NCI-H1930 (cell line): ENCODE measurements around the gene DHRS13.

Experiments used
- DNase-seq, 2 experiments: peaks; one replicate each; lab custom pipeline; 2025; lab: John Stamatoyannopoulos, UW

DHRS13 gene, protein sequence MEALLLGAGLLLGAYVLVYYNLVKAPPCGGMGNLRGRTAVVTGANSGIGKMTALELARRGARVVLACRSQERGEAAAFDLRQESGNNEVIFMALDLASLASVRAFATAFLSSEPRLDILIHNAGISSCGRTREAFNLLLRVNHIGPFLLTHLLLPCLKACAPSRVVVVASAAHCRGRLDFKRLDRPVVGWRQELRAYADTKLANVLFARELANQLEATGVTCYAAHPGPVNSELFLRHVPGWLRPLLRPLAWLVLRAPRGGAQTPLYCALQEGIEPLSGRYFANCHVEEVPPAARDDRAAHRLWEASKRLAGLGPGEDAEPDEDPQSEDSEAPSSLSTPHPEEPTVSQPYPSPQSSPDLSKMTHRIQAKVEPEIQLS

DNA sequence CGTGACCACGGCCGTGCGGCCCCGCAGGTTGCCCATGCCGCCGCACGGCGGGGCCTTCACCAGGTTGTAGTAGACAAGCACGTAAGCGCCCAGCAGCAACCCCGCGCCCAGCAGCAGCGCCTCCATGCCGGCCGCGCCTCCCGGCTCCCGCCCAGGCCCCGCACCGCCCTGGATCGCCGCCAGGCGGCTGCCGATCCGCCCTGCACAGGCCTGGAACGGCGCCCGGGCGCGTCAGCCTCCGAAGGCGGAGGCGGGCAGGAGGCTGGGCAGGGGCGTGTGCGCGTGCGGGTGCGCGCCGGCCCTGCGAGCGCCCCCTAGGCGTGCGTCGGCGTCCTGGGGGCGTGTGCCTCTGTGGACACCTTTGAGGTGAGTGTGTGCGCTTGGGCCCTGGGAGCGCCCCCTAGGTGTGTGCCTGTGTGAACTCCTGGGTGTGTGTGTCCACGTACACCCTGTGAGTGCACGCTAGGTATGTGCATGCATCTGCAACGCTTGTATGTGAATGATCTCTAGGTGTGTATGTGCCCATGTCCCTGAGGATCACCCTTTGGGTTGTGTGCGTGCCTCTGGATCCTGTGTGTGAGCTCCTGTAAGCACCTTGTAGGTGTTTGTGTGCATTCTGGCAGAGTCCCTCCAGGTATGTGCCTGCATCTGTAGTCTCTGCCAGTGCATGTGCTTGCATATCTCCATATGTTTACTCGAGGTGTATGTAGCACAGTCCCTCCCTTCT, at the start of gene DHRS13:
DHRS13 (minus strand) TSS at position 261 of the 727 bp plus-strand sequence; CDS start at position 126, 135 bp downstream.
- DNase-seq, result peak; percentile 89 to 94

DNA sequence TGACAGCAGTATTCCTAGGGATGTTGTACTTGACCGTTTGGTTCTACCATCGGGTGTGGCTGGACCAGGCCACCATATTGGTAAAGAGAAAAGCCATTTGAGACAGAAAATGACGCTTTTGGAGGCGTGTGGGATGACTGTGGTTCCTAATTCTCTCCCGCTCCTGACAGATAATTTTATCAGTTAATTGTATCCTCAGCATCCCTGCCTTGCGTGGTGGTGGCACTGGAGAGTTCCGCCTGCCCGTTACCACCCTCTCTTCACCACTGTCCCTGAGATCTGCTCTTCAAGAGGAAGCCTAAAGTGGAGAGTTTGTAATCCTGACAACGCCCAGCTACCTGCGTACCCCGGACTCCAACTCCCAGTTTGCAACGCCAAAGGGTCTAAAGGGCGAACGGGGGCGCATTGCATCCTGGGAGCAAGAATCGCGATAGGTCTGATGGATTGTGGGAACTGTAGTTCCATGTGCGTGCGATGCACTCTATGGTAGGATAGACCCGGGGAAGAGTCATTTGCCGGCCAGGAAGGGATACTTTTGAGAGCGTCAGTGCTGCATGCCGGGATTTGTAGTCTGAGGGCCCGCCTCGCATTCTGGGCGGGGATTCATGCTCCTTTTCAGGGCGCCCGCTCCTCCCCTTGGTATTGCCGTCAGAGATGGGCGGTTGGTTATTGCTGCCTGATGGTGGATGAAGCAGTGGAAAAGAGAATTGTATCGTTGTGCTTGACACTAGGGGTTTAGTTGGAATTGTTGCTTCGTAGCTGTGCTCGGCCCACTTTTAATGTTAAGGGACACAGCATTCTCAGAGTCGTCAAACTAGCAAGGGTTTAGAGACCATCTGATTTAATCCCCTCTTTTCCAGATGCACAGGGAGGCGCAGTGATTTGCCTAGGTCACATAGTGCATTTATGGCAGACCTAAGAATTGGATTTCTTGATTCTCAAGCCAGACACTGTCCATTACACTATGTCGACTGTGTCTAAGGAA, 49.4 kb upstream of the DHRS13 start:
- peak; percentile 99 for DNase-seq

DNA sequence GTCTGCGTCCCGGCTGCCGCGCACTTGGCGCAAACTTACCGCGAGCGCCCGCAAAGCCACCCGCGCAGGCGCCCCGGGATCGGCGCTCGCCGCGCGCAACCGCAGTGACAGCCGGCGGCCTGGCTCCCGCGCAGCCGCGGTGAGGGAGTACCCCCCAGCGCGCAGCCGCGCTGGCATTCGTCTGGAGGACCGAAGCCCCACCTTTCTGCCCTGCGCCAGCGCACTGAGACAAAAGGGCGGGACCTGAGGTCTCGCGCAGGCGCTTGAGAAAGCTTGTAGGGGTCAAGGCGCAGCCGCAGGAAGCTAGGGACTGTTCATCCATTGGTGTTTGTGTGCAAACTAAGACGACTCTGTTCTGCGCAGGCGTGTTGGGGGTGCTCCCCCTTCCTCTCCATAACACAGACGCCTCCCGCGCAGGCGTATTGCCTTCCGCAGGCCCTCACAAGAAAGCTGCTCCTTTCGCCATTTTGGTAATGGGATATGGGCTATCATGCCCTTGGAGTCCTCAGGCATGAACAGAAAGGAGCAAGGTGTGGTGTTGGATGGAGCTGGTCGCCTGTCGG, 48.6 kb upstream of the DHRS13 start, which contains the start of gene PHF12:
PHF12 (minus strand) TSS at position 91 of the 563 bp plus-strand sequence. CDS start 558 bp downstream, outside the sequence.
- DNase-seq, result peak; percentile 100

DNA sequence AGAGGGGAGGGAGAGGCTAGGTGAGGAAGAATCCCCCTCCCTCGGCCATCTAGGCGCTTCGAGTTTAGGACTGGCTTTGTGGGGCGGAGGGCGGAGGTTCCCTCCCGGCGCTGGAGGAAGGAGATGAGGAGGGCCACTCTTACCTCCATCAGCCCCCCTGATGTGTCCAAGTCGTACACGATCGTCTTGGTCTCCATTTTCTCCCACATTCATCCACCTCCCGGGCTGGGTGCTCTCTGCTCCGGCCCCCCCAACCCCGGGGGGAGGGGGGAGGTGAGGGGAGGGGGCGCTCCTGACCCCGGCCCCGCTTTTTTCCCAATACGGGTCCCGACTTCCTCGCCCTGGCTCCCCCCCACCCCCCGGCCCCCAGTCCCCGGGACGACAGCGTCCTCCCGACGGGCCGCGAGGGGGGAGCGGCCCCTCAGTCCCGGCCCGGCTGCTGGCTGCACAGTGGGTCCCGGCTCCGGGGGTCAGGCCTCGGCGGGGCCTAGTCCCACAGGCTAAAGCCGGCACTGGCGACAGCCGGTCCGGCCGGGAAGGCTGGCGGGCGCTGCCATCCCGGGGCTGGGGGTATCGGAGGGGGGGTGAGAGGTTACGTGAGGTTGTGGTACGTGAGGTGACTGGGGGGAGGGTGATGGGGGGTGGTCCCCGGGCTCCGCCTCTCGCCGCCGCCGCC, 48.0 kb upstream of the DHRS13 start:
- no peak for DNase-seq

DNA sequence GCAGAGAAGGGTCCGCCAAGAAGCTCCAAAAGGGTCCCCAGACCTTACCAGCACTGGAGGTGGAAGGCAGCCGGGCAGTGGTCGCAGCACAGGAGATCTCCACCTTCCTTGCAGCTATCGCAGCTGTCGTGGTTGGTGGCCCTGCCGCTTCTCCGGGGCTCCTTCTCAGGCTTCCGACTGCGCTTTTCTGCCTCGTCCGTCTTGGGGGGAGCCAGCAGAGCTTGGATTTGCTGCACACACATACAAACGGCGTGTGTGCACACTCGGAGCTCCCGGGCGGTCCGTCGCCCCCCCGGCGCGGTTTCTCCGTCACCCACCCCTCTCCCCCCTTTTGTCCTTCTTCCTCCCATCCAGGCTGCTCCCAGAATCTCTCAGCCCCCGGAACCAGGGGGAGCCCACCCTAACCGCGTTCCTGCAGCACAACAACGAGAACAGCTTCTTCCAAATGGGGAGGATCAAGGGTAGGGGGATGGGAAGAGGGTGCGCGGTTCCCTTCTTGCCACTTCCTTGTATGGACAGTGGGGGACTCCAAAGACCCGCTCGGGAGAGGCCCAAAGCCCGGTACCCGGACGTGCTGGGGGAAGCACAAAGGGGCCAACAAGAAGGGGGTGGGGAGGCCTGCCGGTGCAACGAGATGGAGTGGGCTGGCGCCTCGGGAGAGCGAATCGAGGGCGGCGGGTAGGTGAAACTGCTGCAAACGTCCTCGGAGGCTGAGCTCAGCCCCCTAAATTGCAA, 47.3 kb upstream of the DHRS13 start:
- no peak for DNase-seq

DNA sequence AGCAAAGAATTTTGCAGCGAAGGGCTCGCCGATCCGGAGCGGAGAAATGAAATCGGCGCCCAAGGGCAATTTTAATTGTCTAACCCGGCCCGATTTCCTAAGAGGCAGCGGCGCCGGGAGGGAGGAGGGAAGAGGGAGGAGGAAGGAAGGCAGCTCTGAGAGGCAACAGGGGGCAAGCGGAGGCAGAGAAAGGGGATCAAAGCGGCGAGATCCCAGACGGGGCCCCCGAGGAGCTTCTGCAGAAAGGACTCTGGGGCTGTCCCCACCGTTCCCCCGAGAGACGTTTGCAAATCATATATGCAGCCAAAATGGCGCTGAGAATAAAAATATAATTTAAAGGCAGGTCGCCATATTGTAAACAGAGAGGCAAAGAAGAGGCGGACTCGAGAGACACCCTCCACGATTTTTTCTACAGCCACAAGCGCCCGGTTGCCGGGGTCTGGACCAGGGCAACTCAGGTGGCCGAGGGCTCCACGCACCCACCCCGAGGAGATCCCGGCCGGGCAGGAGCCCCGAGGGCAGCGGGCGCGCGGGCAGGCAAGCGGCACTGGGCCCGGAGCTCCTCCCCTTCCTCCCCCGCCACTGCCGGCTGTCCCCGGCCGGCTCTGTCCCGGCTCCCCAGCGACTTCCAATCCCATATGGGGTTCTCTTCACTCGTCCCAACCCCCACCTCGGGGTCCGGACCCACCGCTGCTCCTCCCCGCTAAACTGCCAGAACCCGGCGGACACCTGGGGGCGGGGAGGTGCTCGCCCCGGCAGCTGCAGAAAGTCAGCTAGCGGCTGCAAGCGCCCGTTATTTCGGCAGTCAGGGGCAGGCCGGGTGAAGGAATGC, 46.5 kb upstream of the DHRS13 start:
- no peak for DNase-seq

DNA sequence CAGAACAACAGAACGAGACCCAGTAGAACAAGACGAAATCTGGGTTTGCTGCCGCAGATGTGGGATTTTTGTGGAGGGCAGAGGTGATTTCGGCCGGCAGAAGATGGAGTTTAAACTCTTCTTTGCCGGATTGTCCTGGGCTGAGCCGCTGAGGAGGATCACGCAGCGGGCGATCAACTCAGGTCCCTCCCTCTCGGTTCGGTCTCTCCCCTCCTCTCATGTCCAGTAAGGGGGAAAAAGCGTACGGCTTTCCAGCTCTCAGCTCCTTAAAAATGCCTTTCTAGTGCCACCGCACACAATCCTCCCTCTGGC, 46.0 kb upstream of the DHRS13 start:
- no peak for DNase-seq

DNA sequence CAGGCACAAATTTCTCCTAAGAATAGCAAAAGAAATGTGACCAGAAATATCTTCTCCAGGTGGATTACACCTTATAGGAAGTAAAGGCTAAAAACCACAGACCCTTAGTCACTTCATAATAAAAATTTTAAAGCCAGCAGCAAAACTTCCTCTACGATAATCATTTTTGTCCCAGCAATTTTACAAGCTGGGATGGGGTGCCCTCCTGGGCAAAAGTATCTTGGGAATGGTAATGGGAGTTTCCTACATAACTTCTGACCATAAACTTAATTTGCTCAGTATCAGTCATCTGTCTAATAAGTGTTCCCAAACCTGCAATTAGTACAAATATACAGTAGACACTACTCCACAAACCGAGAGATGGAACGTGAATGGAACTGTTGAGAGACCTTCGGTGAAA, 45.5 kb upstream of the DHRS13 start:
- DNase-seq, result no peak

DNA sequence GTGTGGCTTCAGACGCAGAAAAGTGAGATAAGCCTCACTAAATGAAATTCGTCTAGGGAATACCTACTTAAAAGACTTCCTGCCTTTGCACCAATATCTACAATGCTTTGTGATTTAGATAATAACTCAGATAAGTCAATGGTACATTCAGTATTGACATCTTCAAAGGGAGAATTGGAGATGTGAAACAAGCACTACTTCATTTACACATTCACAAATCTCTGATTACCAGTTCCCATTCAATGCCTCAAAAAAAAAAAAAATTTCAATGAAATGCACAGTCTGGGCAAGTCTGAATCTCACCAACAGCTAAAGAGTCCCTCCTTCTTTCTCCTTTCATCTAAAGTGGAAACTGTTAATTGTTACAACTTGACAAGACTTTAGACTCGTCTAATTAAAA, 44.8 kb upstream of the DHRS13 start:
- no peak for DNase-seq

DNA sequence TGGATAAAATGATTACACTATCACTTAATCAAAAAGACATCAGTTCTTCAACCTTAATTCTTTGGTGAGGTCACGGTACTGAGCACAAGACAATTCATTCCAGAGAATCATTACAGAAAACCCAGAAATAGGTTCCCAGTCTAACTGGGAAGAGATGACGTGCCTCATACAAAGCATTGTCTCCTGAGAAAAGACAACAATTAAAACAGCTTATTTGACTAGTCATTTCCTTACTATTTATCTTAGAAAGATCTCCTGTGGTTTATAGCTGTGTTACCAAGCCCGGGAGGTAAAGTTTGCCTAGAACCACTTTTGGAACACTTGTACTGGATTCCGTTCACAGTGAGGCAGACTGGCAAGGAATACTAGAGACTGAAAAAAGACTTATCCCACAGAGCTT, 43.4 kb upstream of the DHRS13 start:
- no peak for DNase-seq

DNA sequence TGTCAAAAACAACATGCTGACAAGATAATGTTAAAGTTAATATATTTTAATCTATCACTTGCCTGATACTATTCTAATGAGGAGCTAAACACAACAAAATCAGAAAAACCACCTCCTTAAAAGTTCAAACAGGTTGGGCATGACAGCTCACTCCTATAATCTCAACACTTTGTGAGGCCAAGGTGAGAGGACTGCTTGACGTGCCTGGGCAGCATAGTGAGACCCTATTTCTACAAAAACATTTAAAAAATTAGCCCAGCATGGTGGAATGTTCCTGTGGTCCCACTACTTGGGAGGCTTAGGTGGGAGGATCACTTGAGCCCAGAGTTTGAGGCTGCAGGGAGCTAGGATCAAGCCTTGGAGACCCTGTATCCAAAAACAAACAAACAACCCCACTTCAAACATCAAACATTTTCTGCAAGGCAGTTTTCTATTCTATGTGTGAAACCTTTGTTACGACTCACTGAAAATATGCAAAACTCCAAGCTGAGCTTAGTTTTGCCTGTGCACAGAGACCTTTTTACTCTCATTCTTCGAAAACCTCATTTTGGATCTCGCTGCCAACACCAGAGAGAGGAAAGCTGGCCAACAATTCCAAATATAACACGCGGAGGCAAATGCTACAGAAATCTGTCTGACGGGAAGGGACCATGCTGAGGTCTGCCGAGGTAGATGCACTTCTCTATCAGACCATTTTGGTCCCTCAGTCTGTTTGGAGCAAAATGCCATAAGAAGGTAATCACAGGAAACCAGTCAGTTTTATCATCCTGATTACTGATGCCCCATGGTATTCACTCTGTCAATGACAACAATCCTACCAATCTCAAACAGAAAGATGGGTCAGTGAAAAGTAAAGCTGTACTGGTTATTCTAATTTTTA, 42.2 kb upstream of the DHRS13 start:
- no peak for DNase-seq

DNA sequence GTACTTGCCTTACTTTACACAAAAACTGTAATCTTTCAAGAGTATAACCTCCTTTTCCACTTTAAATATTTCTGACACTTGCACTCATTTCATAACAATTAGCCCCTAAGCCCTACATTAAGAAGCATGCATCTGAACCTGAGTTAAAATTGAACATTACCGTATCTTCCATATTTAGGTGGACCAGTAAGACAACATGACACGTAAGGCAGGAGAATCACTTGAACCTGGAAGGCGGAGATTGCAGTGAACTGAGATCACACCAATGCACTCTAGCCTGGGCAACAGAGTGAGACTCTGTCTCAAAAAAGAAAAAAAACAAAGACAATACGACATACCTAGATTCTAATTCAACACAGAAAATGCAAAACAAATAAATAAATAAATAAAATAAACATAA, 41.5 kb upstream of the DHRS13 start:
- DNase-seq, result no peak

DNA sequence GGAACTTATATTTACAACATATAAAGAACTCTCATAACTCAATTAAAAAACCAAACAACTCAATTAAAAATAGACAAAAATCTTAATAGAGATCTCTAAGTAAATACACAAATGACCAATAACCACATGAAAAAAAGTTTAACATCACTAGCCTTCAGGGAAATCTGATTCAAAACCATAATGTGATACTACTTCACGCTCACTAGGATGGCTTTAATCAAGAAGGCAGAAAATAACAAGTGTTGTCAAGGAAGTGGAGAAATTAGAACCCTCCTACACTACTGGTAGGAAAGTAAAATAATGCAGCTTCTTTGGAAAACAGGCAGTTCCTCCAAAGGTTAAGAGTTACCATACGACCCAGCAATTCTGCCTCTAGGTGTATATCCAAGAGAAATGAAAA, 40.0 kb upstream of the DHRS13 start:
- no peak for DNase-seq

DNA sequence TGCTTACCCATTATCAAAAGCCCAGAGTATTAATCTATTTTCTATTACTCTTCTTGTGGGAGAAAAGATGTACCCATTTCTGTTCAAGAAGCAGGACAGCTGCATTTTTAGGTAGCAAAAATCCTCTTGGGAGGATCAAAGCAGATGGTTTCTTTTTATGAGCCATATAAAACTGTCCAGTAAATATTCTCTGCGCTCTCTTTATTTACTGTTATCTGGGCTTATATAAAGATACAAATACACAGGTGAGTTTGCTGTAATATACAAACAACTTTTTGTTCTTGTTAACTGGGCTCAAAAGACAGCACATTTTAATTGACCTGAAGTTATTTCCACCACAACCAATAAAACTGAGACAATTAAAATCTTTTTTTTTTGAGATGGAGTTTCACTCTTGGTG, 38.4 kb upstream of the DHRS13 start:
- no peak for DNase-seq

DNA sequence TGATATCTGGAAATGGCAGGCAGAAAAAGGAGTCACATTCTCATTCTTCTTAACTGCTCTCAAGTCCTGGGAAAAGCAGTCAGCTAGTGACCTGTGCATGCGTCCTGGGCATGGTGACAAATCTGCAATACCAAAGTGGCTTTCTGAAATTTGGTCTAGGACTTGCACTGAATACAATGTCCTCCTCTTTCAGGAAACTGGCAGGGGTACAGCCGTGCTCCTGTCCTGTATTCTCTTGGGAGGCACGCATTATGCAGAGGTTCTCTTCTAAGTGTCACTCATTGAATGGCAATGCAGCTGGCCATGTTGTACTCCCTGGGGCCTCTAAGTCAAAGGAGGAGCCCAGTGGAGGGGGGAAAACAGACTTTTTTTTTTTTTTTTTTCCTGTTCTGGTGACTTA, 37.8 kb upstream of the DHRS13 start:
- DNase-seq, result no peak

DNA sequence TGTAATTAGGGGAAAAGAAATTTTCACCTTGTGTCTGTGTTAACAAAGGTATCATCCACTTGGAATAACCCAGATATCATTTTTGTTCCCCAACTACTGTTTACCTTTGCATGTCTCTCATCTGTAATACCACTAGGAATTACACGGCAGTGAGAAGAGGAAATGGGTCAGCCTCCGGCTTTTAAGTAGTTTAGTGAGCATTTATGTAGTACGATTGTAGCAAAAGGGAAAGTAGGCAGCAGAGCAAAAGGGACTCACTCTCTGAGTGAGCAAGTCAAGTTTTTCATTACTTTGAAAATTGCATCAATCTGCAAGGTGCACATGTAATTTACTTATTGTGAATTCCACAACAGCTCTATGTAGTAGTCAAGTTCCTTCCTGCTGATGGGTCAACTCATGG, 37.3 kb upstream of the DHRS13 start:
- no peak for DNase-seq

DNA sequence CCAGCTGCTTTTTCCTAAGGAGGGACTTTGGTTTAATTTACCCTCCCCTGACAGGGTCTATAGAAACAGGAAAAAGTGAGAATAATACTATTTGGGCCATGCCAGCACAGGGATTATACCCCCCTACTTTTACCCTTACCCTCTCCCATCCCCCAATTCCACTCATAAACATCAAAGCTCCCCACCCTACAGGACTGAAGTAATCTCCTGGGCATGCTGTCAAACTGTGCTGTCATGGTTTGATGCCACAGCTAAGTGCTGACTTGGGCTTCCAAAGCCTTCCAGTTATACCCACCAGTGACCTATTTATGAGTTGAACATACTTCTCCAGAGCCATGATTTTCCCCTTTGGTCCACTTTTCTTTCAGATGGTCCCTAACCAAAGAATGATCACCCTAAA, 35.7 kb upstream of the DHRS13 start:
- no peak for DNase-seq

DNA sequence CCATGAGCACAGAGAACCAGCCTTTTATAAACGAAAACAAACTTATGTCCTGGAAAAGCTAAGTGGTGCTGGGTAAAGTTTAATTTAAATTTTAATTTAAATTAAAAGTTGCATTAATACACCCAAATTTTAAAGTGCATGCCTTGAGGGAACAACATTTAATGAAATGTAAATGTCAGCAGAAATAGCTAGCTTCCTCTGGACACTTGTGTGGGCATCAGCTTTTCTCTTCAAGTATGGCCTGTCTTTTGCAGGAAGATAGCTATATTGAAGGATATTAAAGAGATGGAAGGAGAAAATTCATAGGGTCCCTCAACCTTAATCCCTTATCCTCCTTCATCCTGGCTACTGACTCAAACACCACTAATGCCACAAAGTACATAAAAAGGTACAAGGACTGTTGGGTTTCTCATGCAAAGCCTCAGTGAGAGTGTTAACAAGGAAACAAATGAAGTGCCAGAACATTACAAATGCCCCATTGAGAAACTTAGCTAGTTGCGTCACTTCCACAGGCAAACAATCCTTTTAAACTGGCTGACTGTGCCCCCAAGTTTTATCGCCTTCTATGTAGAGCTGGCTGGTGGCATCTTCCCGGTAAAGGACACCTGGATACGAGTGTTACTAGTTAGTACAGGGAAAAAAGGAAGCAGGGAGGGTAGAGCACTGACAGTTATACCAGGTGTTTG, 34.3 kb upstream of the DHRS13 start:
- DNase-seq, result no peak
